H1 (cell line): ENCODE data around the gene EEF1AKMT2. TPM values are rescaled to one million over a fixed set of nuclear protein-coding genes. Genes with fewer than 3 reads are reported as not detected.

Experiments used
- CTCF ChIA-PET: fragments of 300-600 bp; sonication (Branson Sonifier 250); formaldehyde crosslinking; loops from one replicate; lab custom pipeline; 2021; ENCODE audit not compliant: partially characterized antibody; lab: Charles Lee
- POLR2A ChIA-PET: fragments of 300-600 bp; sonication (Branson Sonifier 250); formaldehyde crosslinking; loops from one replicate; lab custom pipeline; 2021; ENCODE audit warnings: inconsistent platforms; ENCODE audit not compliant: partially characterized antibody; lab: Charles Lee
- DNase-seq, 2 experiments: peaks; one replicate each; pipeline versions ENCODE4 v3.0.0 to v3.0.0-alpha.2; 2010 to 2022; ENCODE audit warnings: low spot score in 2 of 2, low read depth in 1 of 2, mixed read lengths in 1 of 2
- FAIRE-seq: peaks from 2 replicates; lab custom pipeline; 2011; peaks lifted over from hg19 to GRCh38; lab: Jason Lieb, UNC
- H2AFZ ChIP-seq: 2 replicates; pipeline ENCODE4 v1.8.1; 2012; ENCODE audit warnings: low read length, inconsistent platforms
- H2AK5ac ChIP-seq: 2 replicates; pipeline ENCODE4 v1.6.1; 2013; ENCODE audit warnings: low read depth, low read length
- H2BK120ac ChIP-seq: replicated peaks from 2 replicates; pipeline ENCODE3; 2013; ENCODE audit warnings: low read depth, low read length, inconsistent platforms
- H2BK12ac ChIP-seq: 2 replicates; pipeline ENCODE4 v1.6.1; 2013; ENCODE audit warnings: low read depth, low read length
- H2BK15ac ChIP-seq: 2 replicates; pipeline ENCODE4 v1.6.1; 2013; ENCODE audit warnings: low read length
- H2BK20ac ChIP-seq: 2 replicates; pipeline ENCODE4 v1.6.1; 2013; ENCODE audit warnings: low read length
- H2BK5ac ChIP-seq: 2 replicates; pipeline ENCODE4 v1.6.1; 2013; ENCODE audit warnings: low read depth, low read length
- H3K14ac ChIP-seq: 2 replicates; pipeline ENCODE4 v1.6.1; 2013; ENCODE audit warnings: inconsistent platforms; ENCODE audit not compliant: insufficient read length
- H3K18ac ChIP-seq: 2 replicates; pipeline ENCODE4 v1.6.1; 2013; ENCODE audit warnings: low read length; ENCODE audit errors: extremely low read depth
- H3K23ac ChIP-seq: 2 replicates; pipeline ENCODE4 v1.6.1; 2013; ENCODE audit warnings: inconsistent platforms; ENCODE audit not compliant: insufficient read length
- H3K23me2 ChIP-seq: 2 replicates; pipeline ENCODE4 v1.6.1; 2013; ENCODE audit warnings: low read depth, low read length
- H3K27ac ChIP-seq: 2 replicates; pipeline ENCODE4 v1.6.1; 2011; ENCODE audit warnings: low read depth, low read length, inconsistent platforms
- H3K27me3 ChIP-seq, 4 experiments: replicated peaks in 1 of 4; 1 replicate in 1 of 4; 2 replicates in 3 of 4; pipeline versions ENCODE4 v1.6.1 to v1.8.1; 2011 to 2013; ENCODE audit warnings: low read length in 3 of 4, mild to moderate bottlenecking in 3 of 4, inconsistent platforms in 2 of 4, mixed read lengths in 2 of 4, moderate library complexity in 1 of 4; ENCODE audit not compliant: control insufficient read depth in 3 of 4, insufficient read depth in 3 of 4; ENCODE audit errors: extremely low read depth in 1 of 4
- H3K36me3 ChIP-seq, 4 experiments: 2 replicates each; pipeline versions ENCODE4 v1.6.1 to v1.8.1; 2011 to 2013; ENCODE audit warnings: mild to moderate bottlenecking in 4 of 4, low read length in 3 of 4, moderate library complexity in 2 of 4, control low read depth in 1 of 4, inconsistent platforms in 1 of 4; ENCODE audit not compliant: insufficient read depth in 4 of 4, control insufficient read depth in 2 of 4
- H3K4ac ChIP-seq: replicated peaks from 2 replicates; pipeline ENCODE3; 2013; ENCODE audit warnings: low read length, low read depth, mixed read lengths, inconsistent platforms; ENCODE audit not compliant: insufficient read length
- H3K4me1 ChIP-seq, 4 experiments: replicated peaks in 1 of 4; 1 replicate in 1 of 4; 2 replicates in 3 of 4; pipeline versions ENCODE4 v1.6.1 to v1.8.1; 2011 to 2013; ENCODE audit warnings: low read length in 3 of 4, inconsistent platforms in 2 of 4, mixed read lengths in 1 of 4; ENCODE audit not compliant: insufficient read depth in 4 of 4, control insufficient read depth in 3 of 4
- H3K4me2 ChIP-seq, 2 experiments: 2 replicates each; pipeline versions ENCODE4 v1.6.1 to v1.8.1; 2011 to 2013; ENCODE audit warnings: low read depth in 2 of 2, low read length in 2 of 2, control low read depth in 1 of 2, inconsistent platforms in 1 of 2, mild to moderate bottlenecking in 1 of 2; ENCODE audit not compliant: insufficient read depth in 1 of 2
- H3K4me3 ChIP-seq, 4 experiments: fragments of 200-600, 300-600 bp in 1 of 4; sonication (generic), shearing (Covaris generic), sonication (Bioruptor Twin) in 1 of 4; 2 replicates each; pipeline versions ENCODE4 v1.5.1 to v1.8.1; 2011 to 2016; ENCODE audit warnings: low read length in 4 of 4, low read depth in 3 of 4, control low read depth in 2 of 4, inconsistent platforms in 2 of 4, mild to moderate bottlenecking in 2 of 4, mixed read lengths in 1 of 4, moderate library complexity in 1 of 4; ENCODE audit not compliant: insufficient read depth in 2 of 4; ENCODE audit errors: extremely low read depth in 1 of 4
- H3K56ac ChIP-seq: replicated peaks from 2 replicates; pipeline ENCODE3; 2013; ENCODE audit warnings: low read depth, mild to moderate bottlenecking, mixed read lengths, low read length, inconsistent platforms; ENCODE audit not compliant: insufficient read length
- H3K79me1 ChIP-seq: 2 replicates; pipeline ENCODE4 v1.6.1; 2013; ENCODE audit warnings: low read depth, low read length, control low read depth
- H3K79me2 ChIP-seq, 2 experiments: 2 replicates each; pipeline versions ENCODE4 v1.6.1 to v1.8.1; 2012 to 2013; ENCODE audit warnings: low read length in 2 of 2, mild to moderate bottlenecking in 2 of 2, inconsistent platforms in 1 of 2; ENCODE audit not compliant: insufficient read depth in 2 of 2, control insufficient read depth in 1 of 2
- H3K9ac ChIP-seq, 4 experiments: replicated peaks in 1 of 4; 1 replicate in 1 of 4; 2 replicates in 3 of 4; pipeline versions ENCODE4 v1.6.1 to v1.8.1; 2011 to 2013; ENCODE audit warnings: low read depth in 3 of 4, low read length in 3 of 4, control low read depth in 2 of 4, mild to moderate bottlenecking in 2 of 4, moderate library complexity in 2 of 4, inconsistent platforms in 1 of 4; ENCODE audit errors: extremely low read depth in 1 of 4
- H3K9me3 ChIP-seq, 2 experiments: 2 replicates each; pipeline versions ENCODE4 v1.6.1 to v1.8.1; 2012 to 2013; ENCODE audit warnings: mild to moderate bottlenecking in 2 of 2, moderate library complexity in 2 of 2, control low read depth in 1 of 2, inconsistent platforms in 1 of 2, low read depth in 1 of 2, low read length in 1 of 2, mixed read lengths in 1 of 2; ENCODE audit not compliant: insufficient read depth in 2 of 2
- H4K20me1 ChIP-seq, 2 experiments: replicated peaks in 1 of 2; 2 replicates each; pipeline versions ENCODE3 to v1.8.1; 2011 to 2013; ENCODE audit warnings: inconsistent platforms in 2 of 2, low read length in 2 of 2, mild to moderate bottlenecking in 1 of 2; ENCODE audit not compliant: insufficient read depth in 2 of 2, control insufficient read depth in 1 of 2
- H4K5ac ChIP-seq: 2 replicates; pipeline ENCODE4 v1.6.1; 2013; ENCODE audit warnings: low read length, low read depth, mixed read lengths, inconsistent platforms; ENCODE audit not compliant: insufficient read length
- H4K8ac ChIP-seq: 2 replicates; pipeline ENCODE4 v1.8.0; 2013; ENCODE audit warnings: mild to moderate bottlenecking, moderate library complexity, low read length, inconsistent platforms; ENCODE audit not compliant: insufficient read depth; ENCODE audit errors: extremely low read depth
- H4K91ac ChIP-seq: replicated peaks from 2 replicates; pipeline ENCODE3; 2013; ENCODE audit warnings: low read length, mixed read lengths, inconsistent platforms; ENCODE audit not compliant: insufficient read length
- BACH1 ChIP-seq: IDR thresholded peaks from 2 replicates; pipeline ENCODE4 v1.6.1; 2012; ENCODE audit warnings: low read length, improper control_type of control experiment
- CHD1 ChIP-seq: IDR thresholded peaks from 2 replicates; pipeline ENCODE4 v1.6.1; 2012; ENCODE audit warnings: low read depth, low read length, improper control_type of control experiment
- EGR1 ChIP-seq: IDR thresholded peaks from 2 replicates; pipeline ENCODE4 v1.6.1; 2011; ENCODE audit warnings: low read depth, low read length, borderline replicate concordance
- KDM1A ChIP-seq: fragments of 200-600, 300-600 bp; sonication (generic); IDR thresholded peaks from 2 replicates; pipeline ENCODE4 v1.7.1; 2016; ENCODE audit warnings: mild to moderate bottlenecking, low read length, borderline replicate concordance
- KDM4A ChIP-seq: IDR thresholded peaks from one replicate; pipeline ENCODE4 v1.7.1; 2012; ENCODE audit warnings: low read depth, mild to moderate bottlenecking, moderate library complexity, low read length, inconsistent platforms; ENCODE audit not compliant: severe bottlenecking
- RBBP5 ChIP-seq: IDR thresholded peaks from 2 replicates; pipeline ENCODE4 v1.7.1; 2012; ENCODE audit warnings: low read depth, mild to moderate bottlenecking, inconsistent platforms, low read length, moderate library complexity, borderline replicate concordance
- SP4 ChIP-seq: IDR thresholded peaks from 2 replicates; pipeline ENCODE4 v1.6.1; 2012; ENCODE audit warnings: low read length, inconsistent platforms
- SUZ12 ChIP-seq: fragments of 200-600 bp; sonication (generic); IDR thresholded peaks from 2 replicates; pipeline ENCODE4 v1.6.1; 2012; ENCODE audit warnings: mild to moderate bottlenecking, inconsistent platforms, low read length, moderate library complexity, mixed read lengths
- ZNF274 ChIP-seq: IDR thresholded peaks from 2 replicates; pipeline ENCODE4 v1.7.0; 2012; ENCODE audit warnings: low read length, borderline replicate concordance; ENCODE audit errors: extremely low read depth
- WGBS, 2 experiments: shearing (Covaris generic) in 1 of 2; methylation state at CpG; one replicate each; pipeline versions ENCODE4 v1.1.6 to v1.1.7; 2013 to 2015; ENCODE audit warnings: low lambda C conversion rate in 2 of 2, mixed read lengths in 2 of 2, inconsistent platforms in 1 of 2, low coverage in 1 of 2, missing lambda C conversion rate in 1 of 2; ENCODE audit not compliant: insufficient replicate concordance in 2 of 2, insufficient coverage in 1 of 2, insufficient read length in 1 of 2; ENCODE audit errors: extremely low coverage in 1 of 2, missing lambda C conversion rate in 1 of 2; 5-methylcytosine and 5-hydroxymethylcytosine counted together
- polyA plus RNA-seq, 7 experiments: library from polyadenylated mRNA; depleted of rRNA in 3 of 7; stranded (reverse) in 5 of 7; unstranded in 2 of 7; fragments of >200 nt in 5 of 7; fragments of 200-250 nt in 2 of 7; gene quantifications; 1 replicate in 5 of 7; 2 replicates in 1 of 7; 4 replicates in 1 of 7; pipeline versions ENCODE4 v1.2.1 to v1.2.3, GENCODE V29; 2011 to 2013; ENCODE audit warnings: missing spikeins in 2 of 7, mixed read lengths in 2 of 7
- total RNA-seq: library from RNA; stranded (reverse); fragmentation: NEBNext Ultra II Directional; extraction: Animal tissue kit (Norgen Biotek cat#: 25700); gene quantifications from 2 replicates; pipeline ENCODE4 v1.2.1, GENCODE V29; 2021
- TF ChIP-seq, protein P1 (sequence below): IDR thresholded peaks from 2 replicates; pipeline ENCODE4 v1.6.1; 2012; ENCODE audit warnings: inconsistent platforms
- TF ChIP-seq, protein P2 (sequence below), 3 experiments: IDR thresholded peaks; 1 replicate in 2 of 3; 2 replicates in 1 of 3; pipeline versions ENCODE4 v1.5.1 to v1.6.1; 2011; ENCODE audit warnings: low read length in 3 of 3, mild to moderate bottlenecking in 3 of 3, inconsistent platforms in 2 of 3, low read depth in 1 of 3, moderate library complexity in 1 of 3; ENCODE audit not compliant: insufficient read depth in 1 of 3; ENCODE audit errors: control extremely low read depth in 1 of 3

EEF1AKMT2 gene
- total and polyA plus RNA-seq, 2 of the 8 experiments (the other 6 are each of a cell fraction or from before 2014, with no cell fraction given) = 9.8 to 26.8 TPM

GRCh38 chr10:124713679-124714255, 77.9 kb downstream of the EEF1AKMT2 start:
- DNase-seq (no peak), FAIRE-seq (no peak)
- Histone ChIP-seq H4K5ac (no peak overlapping the region), H3K36me3 (no peaks in the 10 kb centered on the region), H3K79me2 (no peaks in the 10 kb centered on the region), H2AFZ (no peak overlapping the region), H3K23me2 (no peaks in the 10 kb centered on the region), H3K23ac (no peak overlapping the region), H4K20me1 (peaks cover 5 to 9% of the 10 kb centered on the region in 2 experiments), H3K4me1 (peaks cover 0 to 7% (median 5%) of the 10 kb centered on the region in 4 experiments; a peak in 5 of 7 replicates), H4K91ac (no peak overlapping the region), H3K14ac (no peak overlapping the region), H3K4me2 (no peak overlapping the region), H4K8ac (no peak overlapping the region), H2BK20ac (no peak overlapping the region), H3K27ac (no peak overlapping the region), H3K56ac (no peak overlapping the region), H3K79me1 (peaks cover 6% of the 10 kb centered on the region), H2BK15ac (no peak overlapping the region), H2AK5ac (no peak overlapping the region), H2BK12ac (no peak overlapping the region), H3K9me3 (no peaks in the 10 kb centered on the region), H3K27me3 (no peaks in the 10 kb centered on the region), H2BK120ac (no peak overlapping the region), H3K4ac (no peak overlapping the region), H2BK5ac (no peak overlapping the region), H3K18ac (no peak overlapping the region), H3K4me3 (no peak overlapping the region), H3K9ac (no peak overlapping the region; a peak in 1 of 7 replicates)
- WGBS, 2 experiments = 80% methylated on average over 10 of the region's 10 CpGs; no CpG with 5 or more reads in 1 of the 2 experiments
- TF ChIP-seq SUZ12 = no peak
- TF ChIP-seq KDM1A = no peak
- TF ChIP-seq, protein P1, sequence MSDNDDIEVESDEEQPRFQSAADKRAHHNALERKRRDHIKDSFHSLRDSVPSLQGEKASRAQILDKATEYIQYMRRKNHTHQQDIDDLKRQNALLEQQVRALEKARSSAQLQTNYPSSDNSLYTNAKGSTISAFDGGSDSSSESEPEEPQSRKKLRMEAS = no peak
- no peak for TF ChIP-seq EGR1
- TF ChIP-seq CHD1 = no peak
- TF ChIP-seq ZNF274 = no peak
- TF ChIP-seq, protein P2, sequence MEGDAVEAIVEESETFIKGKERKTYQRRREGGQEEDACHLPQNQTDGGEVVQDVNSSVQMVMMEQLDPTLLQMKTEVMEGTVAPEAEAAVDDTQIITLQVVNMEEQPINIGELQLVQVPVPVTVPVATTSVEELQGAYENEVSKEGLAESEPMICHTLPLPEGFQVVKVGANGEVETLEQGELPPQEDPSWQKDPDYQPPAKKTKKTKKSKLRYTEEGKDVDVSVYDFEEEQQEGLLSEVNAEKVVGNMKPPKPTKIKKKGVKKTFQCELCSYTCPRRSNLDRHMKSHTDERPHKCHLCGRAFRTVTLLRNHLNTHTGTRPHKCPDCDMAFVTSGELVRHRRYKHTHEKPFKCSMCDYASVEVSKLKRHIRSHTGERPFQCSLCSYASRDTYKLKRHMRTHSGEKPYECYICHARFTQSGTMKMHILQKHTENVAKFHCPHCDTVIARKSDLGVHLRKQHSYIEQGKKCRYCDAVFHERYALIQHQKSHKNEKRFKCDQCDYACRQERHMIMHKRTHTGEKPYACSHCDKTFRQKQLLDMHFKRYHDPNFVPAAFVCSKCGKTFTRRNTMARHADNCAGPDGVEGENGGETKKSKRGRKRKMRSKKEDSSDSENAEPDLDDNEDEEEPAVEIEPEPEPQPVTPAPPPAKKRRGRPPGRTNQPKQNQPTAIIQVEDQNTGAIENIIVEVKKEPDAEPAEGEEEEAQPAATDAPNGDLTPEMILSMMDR (IDR thresholded peaks at IDR 0.05; ENCODE audit: control extremely low read depth in 1 of 3, insufficient read depth in 1 of 3, low read depth in 1 of 3, low read length in 3 of 3) = no peak
- no peak for TF ChIP-seq KDM4A
- TF ChIP-seq BACH1 = no peak
- no peak for TF ChIP-seq SP4
- no peak for TF ChIP-seq RBBP5
- POLR2A ChIA-PET = no interaction called here
- CTCF ChIA-PET = interaction anchor here (0.9 to 2.7 kb wide), 7 partner anchors 11 to 68 kb away, joined by 3 to 11 read pairs (median 4); no protein-coding TSS in a partner anchor
